ENCODE measurements around the gene GLMP.

- TF ChIP-seq CTCF (IDR thresholded peaks at IDR 0.05) (no peak), SIN3A (IDR thresholded peaks at IDR 0.05; ENCODE audit: borderline replicate concordance, insufficient read depth, low read depth, low read length) (no peak), POLR2AphosphoS5 (IDR thresholded peaks at IDR 0.05; ENCODE audit: low read depth, low read length) (0 out of 2 replicates have a peak, but pooled peaks have one; percentile 15), TCF7L2 (IDR thresholded peaks at IDR 0.05; ENCODE audit: low read depth, low read length) (no peak)
Measured at GRCh38 chr1:156293098-156293434, 2.4 kb downstream of the GLMP start.
